Measurements from ENCODE around the gene CD300A. TPM values are rescaled to one million over a fixed set of nuclear protein-coding genes. Genes with fewer than 3 reads are reported as not detected.

The CD300A gene
- total and polyA plus RNA-seq, 5 donors, result 2.2 to 5.7 (median 5.1) TPM

GRCh38 chr17:74430385-74430705 is 36.1 kb upstream of the CD300A start:
- WGBS, result 13% methylated on average over 13 of the region's 13 CpGs
- intact Hi-C loops (cut with DNase I), result no loop called here
- no peak for ATAC-seq
- Histone ChIP-seq H3K4me3 (ENCODE audit: low read length) (peak overlapping the region; percentile 57), H3K27me3 (ENCODE audit: control insufficient read depth, insufficient read depth) (no peaks in the 10 kb centered on the region), H3K9me3 (ENCODE audit: control insufficient read depth, low read length) (no peaks in the 10 kb centered on the region), H3K27ac (ENCODE audit: low read length) (peak overlapping the region; percentile 63), H3K4me1 (ENCODE audit: control insufficient read depth, insufficient read depth, low read length) (peaks cover 7% of the 10 kb centered on the region)
- DNase-seq, result no peak

- intact Hi-C loops (cut with DNase I), result no loop called here
- H3K9me3 ChIP-seq (ENCODE audit: control insufficient read depth, low read length), result no peaks in the 10 kb centered on the region
- ATAC-seq, result peak; percentile 69 to 72
- no peaks in the 10 kb centered on the region for H3K27me3 ChIP-seq (ENCODE audit: control insufficient read depth, insufficient read depth)
- H3K4me3 ChIP-seq (ENCODE audit: low read length), result peak overlapping the region; percentile 57
- peak overlapping the region; percentile 63 for H3K27ac ChIP-seq (ENCODE audit: low read length)
- H3K4me1 ChIP-seq (ENCODE audit: control insufficient read depth, insufficient read depth, low read length), result peaks cover 7% of the 10 kb centered on the region
- under 1% methylated on average over 67 of the region's 67 CpGs for WGBS
- DNase-seq, result peak; percentile 86 to 93 (median 92)
Measured at GRCh38 chr17:74430706-74431567, 35.5 kb upstream of the CD300A start.

- Histone ChIP-seq H3K27ac (ENCODE audit: low read length) (peak within 1 kb of the TSS; percentile 63), H3K4me3 (ENCODE audit: low read length) (peak within 1 kb of the TSS; percentile 57), H3K4me1 (ENCODE audit: control insufficient read depth, insufficient read depth, low read length) (peaks cover 4% of the 10 kb centered on the region), H3K27me3 (ENCODE audit: control insufficient read depth, insufficient read depth) (no peaks in the 10 kb centered on the region), H3K9me3 (ENCODE audit: control insufficient read depth, low read length) (no peaks in the 10 kb centered on the region)
- intact Hi-C loops (cut with DNase I), result no loop called here
- DNase-seq, result peak; percentile 78 to 91 (median 91)
- WGBS, result under 1% methylated on average over 81 of the region's 81 CpGs
- ATAC-seq, result peak; percentile 61 to 70
Measured at GRCh38 chr17:74431568-74432423, 34.6 kb upstream of the CD300A start, which contains the start of gene GPRC5C. TSS of gene GPRC5C (plus strand) at chr17:74432088. CDS start at chr17:74439777, 7,689 bp downstream.

GRCh38 chr17:74432424-74432690 is 34.1 kb upstream of the CD300A start:
- no peak for DNase-seq
- peaks cover 4% of the 10 kb centered on the region for H3K4me1 ChIP-seq (ENCODE audit: control insufficient read depth, insufficient read depth, low read length)
- peak overlapping the region; percentile 57 for H3K4me3 ChIP-seq (ENCODE audit: low read length)
- no peaks in the 10 kb centered on the region for H3K9me3 ChIP-seq (ENCODE audit: control insufficient read depth, low read length)
- no peaks in the 10 kb centered on the region for H3K27me3 ChIP-seq (ENCODE audit: control insufficient read depth, insufficient read depth)
- H3K27ac ChIP-seq (ENCODE audit: low read length), result no peak overlapping the region
- intact Hi-C loops (cut with DNase I), result no loop called here
- ATAC-seq, result no peak
- WGBS, result under 1% methylated on average over 33 of the region's 33 CpGs

- Histone ChIP-seq H3K27ac (ENCODE audit: low read length) (no peak overlapping the region), H3K4me1 (ENCODE audit: control insufficient read depth, insufficient read depth, low read length) (peaks cover 4% of the 10 kb centered on the region), H3K4me3 (ENCODE audit: low read length) (peak overlapping the region; percentile 57), H3K9me3 (ENCODE audit: control insufficient read depth, low read length) (no peaks in the 10 kb centered on the region), H3K27me3 (ENCODE audit: control insufficient read depth, insufficient read depth) (no peaks in the 10 kb centered on the region)
- ATAC-seq (no peak), DNase-seq (peak in 1 of 3 donors; percentile 38)
- 27% methylated on average over 23 of the region's 23 CpGs for WGBS
- intact Hi-C loops (cut with DNase I), result no loop called here
Measured at GRCh38 chr17:74432766-74433391, 33.6 kb upstream of the CD300A start.

GRCh38 chr17:74433421-74434121 is 32.9 kb upstream of the CD300A start:
- DNase-seq (peak in 1 of 3 donors; percentile 38), ATAC-seq (peak in 1 of 2 donors; percentile 1)
- 57% methylated on average over 17 of the region's 17 CpGs for WGBS
- H3K4me1 ChIP-seq (ENCODE audit: control insufficient read depth, insufficient read depth, low read length), result peaks cover 4% of the 10 kb centered on the region
- H3K27me3 ChIP-seq (ENCODE audit: control insufficient read depth, insufficient read depth), result no peaks in the 10 kb centered on the region
- H3K27ac ChIP-seq (ENCODE audit: low read length), result peak overlapping the region; percentile 19
- peak overlapping the region; percentile 57 for H3K4me3 ChIP-seq (ENCODE audit: low read length)
- no peaks in the 10 kb centered on the region for H3K9me3 ChIP-seq (ENCODE audit: control insufficient read depth, low read length)
- intact Hi-C loops (cut with DNase I), result no loop called here

GRCh38 chr17:74435775-74436359 is 30.6 kb upstream of the CD300A start:
- no peak for ATAC-seq
- H3K4me1 ChIP-seq (ENCODE audit: control insufficient read depth, insufficient read depth, low read length), result peaks cover 2% of the 10 kb centered on the region
- peak in 1 of 3 donors; percentile 26 for DNase-seq
- H3K9me3 ChIP-seq (ENCODE audit: control insufficient read depth, low read length), result no peaks in the 10 kb centered on the region
- no peak overlapping the region for H3K4me3 ChIP-seq (ENCODE audit: low read length)
- 77% methylated on average over 5 of the region's 5 CpGs for WGBS
- no peaks in the 10 kb centered on the region for H3K27me3 ChIP-seq (ENCODE audit: control insufficient read depth, insufficient read depth)
- intact Hi-C loops (cut with DNase I), result no loop called here
- no peak overlapping the region for H3K27ac ChIP-seq (ENCODE audit: low read length)

GRCh38 chr17:74437702-74438101 is 28.7 kb upstream of the CD300A start:
- H3K4me3 ChIP-seq (ENCODE audit: low read length), result no peak overlapping the region
- DNase-seq (peak in 1 of 3 donors; percentile 11), ATAC-seq (no peak)
- intact Hi-C loops (cut with DNase I), result no loop called here
- no peaks in the 10 kb centered on the region for H3K27me3 ChIP-seq (ENCODE audit: control insufficient read depth, insufficient read depth)
- H3K9me3 ChIP-seq (ENCODE audit: control insufficient read depth, low read length), result no peaks in the 10 kb centered on the region
- peaks cover 2% of the 10 kb centered on the region for H3K4me1 ChIP-seq (ENCODE audit: control insufficient read depth, insufficient read depth, low read length)
- 86% methylated on average over 3 of the region's 3 CpGs for WGBS
- no peak overlapping the region for H3K27ac ChIP-seq (ENCODE audit: low read length)

GRCh38 chr17:74439691-74440567 is 26.5 kb upstream of the CD300A start:
- 89% methylated on average over 31 of the region's 31 CpGs for WGBS
- Histone ChIP-seq H3K27ac (ENCODE audit: low read length) (no peak overlapping the region), H3K4me3 (ENCODE audit: low read length) (no peak overlapping the region), H3K27me3 (ENCODE audit: control insufficient read depth, insufficient read depth) (no peaks in the 10 kb centered on the region), H3K4me1 (ENCODE audit: control insufficient read depth, insufficient read depth, low read length) (peaks cover 13% of the 10 kb centered on the region), H3K9me3 (ENCODE audit: control insufficient read depth, low read length) (no peaks in the 10 kb centered on the region)
- intact Hi-C loops (cut with DNase I), result no loop called here
- ATAC-seq (no peak), DNase-seq (peak in 1 of 3 donors; percentile 27)
